HL-60 (cell line): ENCODE measurements around the gene FAM76A.

Experiments
- POLR2AphosphoS5 ChIP-seq: IDR thresholded peaks from 2 replicates; pipeline ENCODE4 v1.6.1; 2012; ENCODE audit warnings: low read depth
- TF ChIP-seq, protein P1 (sequence below): IDR thresholded peaks from 2 replicates; pipeline ENCODE4 v1.6.1; 2012; ENCODE audit warnings: low read depth; ENCODE audit not compliant: insufficient replicate concordance
- TF ChIP-seq, protein P2 (sequence below): IDR thresholded peaks from one replicate; pipeline ENCODE4 v1.5.1; 2011; ENCODE audit warnings: low read length, control low read depth, inconsistent platforms; ENCODE audit not compliant: insufficient read depth

DNA sequence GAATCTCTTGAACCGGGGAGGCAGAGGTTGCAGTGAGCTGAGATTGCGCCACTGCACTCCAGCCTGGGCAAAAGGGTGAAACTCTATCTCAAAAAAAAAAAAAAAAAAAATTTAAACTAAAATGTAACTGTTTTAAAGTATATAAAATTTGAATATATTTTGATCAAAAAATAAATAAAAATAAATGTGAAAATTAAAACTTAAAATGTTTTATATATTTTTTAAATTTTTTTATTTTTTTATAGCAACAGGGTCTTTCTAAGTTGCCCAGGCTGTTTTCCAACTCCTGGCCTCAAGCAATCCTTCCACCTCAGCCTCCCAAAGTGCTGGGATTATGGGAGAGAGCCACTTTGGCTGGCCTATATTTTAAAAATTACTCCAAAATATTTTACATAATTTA, 15.2 kb upstream of the FAM76A start:
- no peak for TF ChIP-seq POLR2AphosphoS5
- TF ChIP-seq, protein P1, sequence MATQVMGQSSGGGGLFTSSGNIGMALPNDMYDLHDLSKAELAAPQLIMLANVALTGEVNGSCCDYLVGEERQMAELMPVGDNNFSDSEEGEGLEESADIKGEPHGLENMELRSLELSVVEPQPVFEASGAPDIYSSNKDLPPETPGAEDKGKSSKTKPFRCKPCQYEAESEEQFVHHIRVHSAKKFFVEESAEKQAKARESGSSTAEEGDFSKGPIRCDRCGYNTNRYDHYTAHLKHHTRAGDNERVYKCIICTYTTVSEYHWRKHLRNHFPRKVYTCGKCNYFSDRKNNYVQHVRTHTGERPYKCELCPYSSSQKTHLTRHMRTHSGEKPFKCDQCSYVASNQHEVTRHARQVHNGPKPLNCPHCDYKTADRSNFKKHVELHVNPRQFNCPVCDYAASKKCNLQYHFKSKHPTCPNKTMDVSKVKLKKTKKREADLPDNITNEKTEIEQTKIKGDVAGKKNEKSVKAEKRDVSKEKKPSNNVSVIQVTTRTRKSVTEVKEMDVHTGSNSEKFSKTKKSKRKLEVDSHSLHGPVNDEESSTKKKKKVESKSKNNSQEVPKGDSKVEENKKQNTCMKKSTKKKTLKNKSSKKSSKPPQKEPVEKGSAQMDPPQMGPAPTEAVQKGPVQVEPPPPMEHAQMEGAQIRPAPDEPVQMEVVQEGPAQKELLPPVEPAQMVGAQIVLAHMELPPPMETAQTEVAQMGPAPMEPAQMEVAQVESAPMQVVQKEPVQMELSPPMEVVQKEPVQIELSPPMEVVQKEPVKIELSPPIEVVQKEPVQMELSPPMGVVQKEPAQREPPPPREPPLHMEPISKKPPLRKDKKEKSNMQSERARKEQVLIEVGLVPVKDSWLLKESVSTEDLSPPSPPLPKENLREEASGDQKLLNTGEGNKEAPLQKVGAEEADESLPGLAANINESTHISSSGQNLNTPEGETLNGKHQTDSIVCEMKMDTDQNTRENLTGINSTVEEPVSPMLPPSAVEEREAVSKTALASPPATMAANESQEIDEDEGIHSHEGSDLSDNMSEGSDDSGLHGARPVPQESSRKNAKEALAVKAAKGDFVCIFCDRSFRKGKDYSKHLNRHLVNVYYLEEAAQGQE = no peak
- TF ChIP-seq, protein P2, sequence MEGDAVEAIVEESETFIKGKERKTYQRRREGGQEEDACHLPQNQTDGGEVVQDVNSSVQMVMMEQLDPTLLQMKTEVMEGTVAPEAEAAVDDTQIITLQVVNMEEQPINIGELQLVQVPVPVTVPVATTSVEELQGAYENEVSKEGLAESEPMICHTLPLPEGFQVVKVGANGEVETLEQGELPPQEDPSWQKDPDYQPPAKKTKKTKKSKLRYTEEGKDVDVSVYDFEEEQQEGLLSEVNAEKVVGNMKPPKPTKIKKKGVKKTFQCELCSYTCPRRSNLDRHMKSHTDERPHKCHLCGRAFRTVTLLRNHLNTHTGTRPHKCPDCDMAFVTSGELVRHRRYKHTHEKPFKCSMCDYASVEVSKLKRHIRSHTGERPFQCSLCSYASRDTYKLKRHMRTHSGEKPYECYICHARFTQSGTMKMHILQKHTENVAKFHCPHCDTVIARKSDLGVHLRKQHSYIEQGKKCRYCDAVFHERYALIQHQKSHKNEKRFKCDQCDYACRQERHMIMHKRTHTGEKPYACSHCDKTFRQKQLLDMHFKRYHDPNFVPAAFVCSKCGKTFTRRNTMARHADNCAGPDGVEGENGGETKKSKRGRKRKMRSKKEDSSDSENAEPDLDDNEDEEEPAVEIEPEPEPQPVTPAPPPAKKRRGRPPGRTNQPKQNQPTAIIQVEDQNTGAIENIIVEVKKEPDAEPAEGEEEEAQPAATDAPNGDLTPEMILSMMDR = no peak
